Measurements from ENCODE around the gene ACSF2.

- TF ChIP-seq, protein P1, sequence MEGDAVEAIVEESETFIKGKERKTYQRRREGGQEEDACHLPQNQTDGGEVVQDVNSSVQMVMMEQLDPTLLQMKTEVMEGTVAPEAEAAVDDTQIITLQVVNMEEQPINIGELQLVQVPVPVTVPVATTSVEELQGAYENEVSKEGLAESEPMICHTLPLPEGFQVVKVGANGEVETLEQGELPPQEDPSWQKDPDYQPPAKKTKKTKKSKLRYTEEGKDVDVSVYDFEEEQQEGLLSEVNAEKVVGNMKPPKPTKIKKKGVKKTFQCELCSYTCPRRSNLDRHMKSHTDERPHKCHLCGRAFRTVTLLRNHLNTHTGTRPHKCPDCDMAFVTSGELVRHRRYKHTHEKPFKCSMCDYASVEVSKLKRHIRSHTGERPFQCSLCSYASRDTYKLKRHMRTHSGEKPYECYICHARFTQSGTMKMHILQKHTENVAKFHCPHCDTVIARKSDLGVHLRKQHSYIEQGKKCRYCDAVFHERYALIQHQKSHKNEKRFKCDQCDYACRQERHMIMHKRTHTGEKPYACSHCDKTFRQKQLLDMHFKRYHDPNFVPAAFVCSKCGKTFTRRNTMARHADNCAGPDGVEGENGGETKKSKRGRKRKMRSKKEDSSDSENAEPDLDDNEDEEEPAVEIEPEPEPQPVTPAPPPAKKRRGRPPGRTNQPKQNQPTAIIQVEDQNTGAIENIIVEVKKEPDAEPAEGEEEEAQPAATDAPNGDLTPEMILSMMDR (IDR thresholded peaks at IDR 0.05) = no peak
- TF ChIP-seq POLR2A (IDR thresholded peaks at IDR 0.05) = no peak
Observed at GRCh38 chr17:50493744-50494143, 67.7 kb downstream of the ACSF2 start.
